SK-N-SH (cell line): Measurements from ENCODE around the gene MAP7D3. TPM values are rescaled to one million over a fixed set of nuclear protein-coding genes. Genes with fewer than 3 reads are reported as not detected.

Experiments used
- CTCF ChIA-PET: fragments of 300-600, 350-600 bp; formaldehyde crosslinking; extraction: SDS; loops from one replicate; lab custom pipeline; 2021; lab: Yijun Ruan, JAX
- POLR2A ChIA-PET: fragments of 350-600 bp; sonication (Branson Sonifier 250); formaldehyde crosslinking; extraction: SDS; loops from one replicate; lab custom pipeline; 2020; ENCODE audit warnings: antibody characterized with exemption, inconsistent platforms; lab: Yijun Ruan, JAX
- DNase-seq: peaks from one replicate; pipeline ENCODE4 v3.0.0; 2012
- H2AFZ ChIP-seq: fragments of 200-600 bp; sonication (generic); 2 replicates; pipeline ENCODE4 v1.8.1; 2016; ENCODE audit warnings: antibody characterized with exemption, mild to moderate bottlenecking, low read depth
- H3F3A ChIP-seq: fragments of 200-600 bp; sonication (generic); replicated peaks from 2 replicates; pipeline ENCODE3; 2016; ENCODE audit warnings: antibody characterized with exemption, mild to moderate bottlenecking; ENCODE audit not compliant: insufficient read depth
- H3K27ac ChIP-seq, 2 experiments: fragments of 200-500 bp in 1 of 2; fragments of 200-600 bp in 1 of 2; sonication (Bioruptor generic) in 1 of 2; sonication (generic), shearing (Covaris generic) in 1 of 2; 2 replicates each; pipeline versions ENCODE4 v1.5.1 to v1.6.1; 2014 to 2016; ENCODE audit warnings: low read depth in 2 of 2, inconsistent platforms in 1 of 2, low read length in 1 of 2, mild to moderate bottlenecking in 1 of 2, mixed read lengths in 1 of 2
- H3K27me3 ChIP-seq: fragments of 200-600 bp; sonication (generic), shearing (Covaris generic); 2 replicates; pipeline ENCODE4 v1.6.1; 2016; ENCODE audit warnings: mixed run types; ENCODE audit not compliant: insufficient read depth
- H3K36me3 ChIP-seq, 2 experiments: fragments of 200-500 bp in 1 of 2; fragments of 200-600 bp in 1 of 2; sonication (Bioruptor generic) in 1 of 2; sonication (generic) in 1 of 2; replicated peaks in 1 of 2; 2 replicates each; pipeline versions ENCODE3 to v1.5.1; 2014 to 2016; ENCODE audit warnings: low read length in 1 of 2, mild to moderate bottlenecking in 1 of 2; ENCODE audit not compliant: insufficient read depth in 2 of 2, control insufficient read depth in 1 of 2
- H3K4me1 ChIP-seq, 2 experiments: fragments of 200-500 bp in 1 of 2; fragments of 200-600 bp in 1 of 2; sonication (Bioruptor generic) in 1 of 2; sonication (generic), shearing (Covaris generic) in 1 of 2; 2 replicates each; pipeline versions ENCODE4 v1.5.1 to v1.6.1; 2014 to 2016; ENCODE audit warnings: low read depth in 1 of 2, low read length in 1 of 2, mixed run types in 1 of 2; ENCODE audit not compliant: insufficient read depth in 2 of 2, control insufficient read depth in 1 of 2
- H3K4me2 ChIP-seq: fragments of 200-600 bp; sonication (generic), shearing (Covaris generic); 2 replicates; pipeline ENCODE4 v1.6.1; 2017; ENCODE audit warnings: mixed run types
- H3K4me3 ChIP-seq, 2 experiments: fragments of 200-500 bp in 1 of 2; fragments of 200-600 bp in 1 of 2; sonication (Bioruptor generic) in 1 of 2; sonication (generic), shearing (Covaris generic) in 1 of 2; 2 replicates each; pipeline versions ENCODE4 v1.5.1 to v1.8.1; 2014 to 2016; ENCODE audit warnings: low read depth in 2 of 2, inconsistent platforms in 1 of 2, low read length in 1 of 2, mild to moderate bottlenecking in 1 of 2, mixed read lengths in 1 of 2, moderate library complexity in 1 of 2
- H3K79me2 ChIP-seq: fragments of 200-600 bp; sonication (generic); 2 replicates; pipeline ENCODE4 v1.8.1; 2017; ENCODE audit warnings: mild to moderate bottlenecking; ENCODE audit not compliant: insufficient read depth
- H3K9ac ChIP-seq: fragments of 200-600 bp; sonication (generic); 2 replicates; pipeline ENCODE4 v1.6.1; 2017; ENCODE audit warnings: mixed run types
- H3K9me2 ChIP-seq: fragments of 200-600 bp; sonication (generic); 2 replicates; pipeline ENCODE4 v1.6.1; 2017; ENCODE audit warnings: mixed run types
- H3K9me3 ChIP-seq: fragments of 200-600 bp; sonication (generic); 2 replicates; pipeline ENCODE4 v1.6.1; 2017; ENCODE audit warnings: mixed run types, mild to moderate bottlenecking, moderate library complexity
- H4K20me1 ChIP-seq: fragments of 200-600 bp; sonication (generic); 2 replicates; pipeline ENCODE4 v1.6.1; 2017; ENCODE audit warnings: mild to moderate bottlenecking, mixed run types; ENCODE audit not compliant: insufficient read depth
- CHD2 ChIP-seq: fragments of 150-350 bp; IDR thresholded peaks from 2 replicates; pipeline ENCODE4 v1.6.1; 2018; ENCODE audit warnings: low read length; ENCODE audit not compliant: partially characterized antibody
- FOSL2 ChIP-seq: IDR thresholded peaks from 2 replicates; pipeline ENCODE4 v1.4.0; 2012; ENCODE audit warnings: low read depth, mild to moderate bottlenecking, moderate library complexity, borderline replicate concordance
- FOXM1 ChIP-seq: IDR thresholded peaks from 2 replicates; pipeline ENCODE4 v1.4.0; 2012; ENCODE audit warnings: low read depth, mild to moderate bottlenecking
- GABPA ChIP-seq: IDR thresholded peaks from 2 replicates; pipeline ENCODE4 v1.4.0; 2012; ENCODE audit warnings: low read depth, mild to moderate bottlenecking
- IRF3 ChIP-seq: fragments of 150-350 bp; IDR thresholded peaks from 2 replicates; pipeline ENCODE4 v1.6.1; 2016; ENCODE audit warnings: mild to moderate bottlenecking, low read depth, low read length
- MXI1 ChIP-seq: IDR thresholded peaks from 2 replicates; pipeline ENCODE4 v1.6.1; 2012; ENCODE audit warnings: mild to moderate bottlenecking, low read depth, low read length, improper control_type of control experiment
- POLR2AphosphoS5 ChIP-seq: IDR thresholded peaks from 2 replicates; pipeline ENCODE4 v1.6.1; 2012; ENCODE audit warnings: low read depth, low read length
- RAD21 ChIP-seq: IDR thresholded peaks from 2 replicates; pipeline ENCODE4 v1.6.1; 2012; ENCODE audit warnings: mild to moderate bottlenecking, low read length
- RCOR1 ChIP-seq: fragments of 150-350 bp; IDR thresholded peaks from 2 replicates; pipeline ENCODE4 v1.6.1; 2017; ENCODE audit warnings: antibody characterized with exemption, low read length
- REST ChIP-seq: IDR thresholded peaks from 2 replicates; pipeline ENCODE4 v1.6.1; 2012; ENCODE audit warnings: mild to moderate bottlenecking, low read depth, low read length, moderate library complexity
- SMC3 ChIP-seq: IDR thresholded peaks from 2 replicates; pipeline ENCODE4 v1.6.1; 2012; ENCODE audit warnings: low read depth, low read length, improper control_type of control experiment
- USF2 ChIP-seq: fragments of 150-350 bp; IDR thresholded peaks from 2 replicates; pipeline ENCODE4 v1.6.1; 2017; ENCODE audit warnings: antibody characterized with exemption, low read length, low read depth, borderline replicate concordance
- WGBS: methylation state at CpG from one replicate; pipeline ENCODE4 v1.1.6; 2017; ENCODE audit warnings: low lambda C conversion rate; 5-methylcytosine and 5-hydroxymethylcytosine counted together
- polyA plus RNA-seq, 3 experiments: library from polyadenylated mRNA; depleted of rRNA; stranded (reverse); fragments of >200 nt; gene quantifications; 2 replicates each; pipeline ENCODE4 v1.2.3, GENCODE V29; 2012
- TF ChIP-seq, protein P1 (sequence below): IDR thresholded peaks from 2 replicates; pipeline ENCODE4 v1.4.0; 2012; ENCODE audit warnings: low read depth, borderline replicate concordance

Gene MAP7D3
- polyA plus RNA-seq, 1 of the 3 experiments (the other 2 are of a cell fraction) = 5.8 TPM

DNA sequence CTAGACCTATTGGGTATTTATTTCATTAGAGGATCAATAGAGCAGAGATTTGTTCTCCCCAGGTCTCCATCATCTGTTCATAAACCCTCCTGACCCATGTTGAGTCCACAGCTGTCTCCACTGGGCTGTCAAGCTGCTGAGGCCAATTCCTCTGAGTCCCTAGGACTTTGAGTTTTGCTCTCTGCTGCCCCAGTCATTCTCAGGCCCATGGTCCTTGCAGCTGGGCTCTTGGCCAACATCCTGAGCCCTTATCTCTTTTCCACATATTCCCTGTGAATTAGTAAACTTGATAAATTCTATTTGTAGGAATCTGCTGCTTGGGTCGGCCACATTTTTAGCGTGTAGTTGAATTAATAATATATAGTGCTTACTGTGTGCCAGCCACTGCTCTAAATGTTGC lies 62.0 kb downstream of the MAP7D3 start:
- Histone ChIP-seq H3K4me2 (no peak overlapping the region), H2AFZ (no peak overlapping the region), H3K27ac (no peak overlapping the region), H4K20me1 (no peaks in the 10 kb centered on the region), H3K27me3 (no peaks in the 10 kb centered on the region), H3K79me2 (no peaks in the 10 kb centered on the region), H3K4me1 (peaks cover 2 to 4% of the 10 kb centered on the region in 2 experiments; a peak in 3 of 4 replicates), H3K4me3 (no peak overlapping the region), H3K9me2 (no peaks in the 10 kb centered on the region), H3K9ac (no peak overlapping the region), H3F3A (peaks cover 4% of the 10 kb centered on the region), H3K36me3 (no peaks in the 10 kb centered on the region), H3K9me3 (no peaks in the 10 kb centered on the region)
- peak; percentile 21 for DNase-seq
- ChIA-PET CTCF (interaction anchor here (1.9 kb wide), 1 partner anchor 161 kb away, joined by 7 read pairs; no protein-coding TSS in a partner anchor), POLR2A (no interaction called here)
- TF ChIP-seq USF2 = no peak
- no peak for TF ChIP-seq GABPA
- TF ChIP-seq IRF3 = no peak
- TF ChIP-seq FOSL2 = no peak
- no peak for TF ChIP-seq FOXM1
- no peak for TF ChIP-seq REST
- no peak for TF ChIP-seq RAD21
- no peak for TF ChIP-seq MXI1
- TF ChIP-seq POLR2AphosphoS5 = no peak
- WGBS = 45% methylated on average over 2 of the region's 2 CpGs

- no peak for DNase-seq
- Histone ChIP-seq H3K9ac (no peak overlapping the region), H3F3A (peaks cover 4% of the 10 kb centered on the region), H3K79me2 (no peaks in the 10 kb centered on the region), H2AFZ (no peak overlapping the region), H3K27me3 (no peaks in the 10 kb centered on the region), H3K9me2 (no peaks in the 10 kb centered on the region), H3K36me3 (no peaks in the 10 kb centered on the region), H3K4me1 (peaks cover 2 to 4% of the 10 kb centered on the region in 2 experiments; a peak in 3 of 4 replicates), H4K20me1 (no peaks in the 10 kb centered on the region), H3K27ac (peak overlapping the region in 1 of 2 experiments; percentile 80; a peak in 1 of 4 replicates), H3K4me2 (peak overlapping the region; percentile 51; the same call in 1 of the 2 replicates), H3K4me3 (no peak overlapping the region), H3K9me3 (no peaks in the 10 kb centered on the region)
- ChIA-PET POLR2A (no interaction called here), CTCF (no interaction called here)
- TF ChIP-seq REST = no peak
- no peak for TF ChIP-seq SMC3
- no peak for TF ChIP-seq RCOR1
- no peak for TF ChIP-seq CHD2
- TF ChIP-seq FOXM1 = no peak
- TF ChIP-seq, protein P1, sequence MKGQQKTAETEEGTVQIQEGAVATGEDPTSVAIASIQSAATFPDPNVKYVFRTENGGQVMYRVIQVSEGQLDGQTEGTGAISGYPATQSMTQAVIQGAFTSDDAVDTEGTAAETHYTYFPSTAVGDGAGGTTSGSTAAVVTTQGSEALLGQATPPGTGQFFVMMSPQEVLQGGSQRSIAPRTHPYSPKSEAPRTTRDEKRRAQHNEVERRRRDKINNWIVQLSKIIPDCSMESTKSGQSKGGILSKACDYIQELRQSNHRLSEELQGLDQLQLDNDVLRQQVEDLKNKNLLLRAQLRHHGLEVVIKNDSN = no peak
- no peak for TF ChIP-seq MXI1
- 37% methylated on average over 3 of the region's 3 CpGs for WGBS
Observed at GRCh38 chrX:136186023-136186413, 65.2 kb downstream of the MAP7D3 start.
